ENCODE measurements around the gene ACTR8. TPM values are rescaled to one million over a fixed set of nuclear protein-coding genes. Genes with fewer than 3 reads are reported as not detected.

Gene ACTR8
- total and polyA plus RNA-seq, 10 donors = 10.5 to 33.7 (median 22.9) TPM

GRCh38 chr3:53849916-53850315 is 32.0 kb downstream of the ACTR8 start:
- H3K4me1 ChIP-seq = peaks cover 0 to 22% (median 17%) of the 10 kb centered on the region in 6 donors
- intact Hi-C loops (cut with DNase I; ENCODE audit: low total_unique reads) = no loop called here
- H3K4me3 ChIP-seq = no peak overlapping the region
- H3K27me3 ChIP-seq (replicated peaks in 1 of 7) = peaks cover 0 to 52% (median 32%) of the 10 kb centered on the region in 7 donors
- no peak for DNase-seq
- no peak for TF ChIP-seq POLR2A (IDR thresholded peaks at IDR 0.05)
- TF ChIP-seq CTCF (IDR thresholded peaks at IDR 0.05 in 8 of 11, conservative IDR thresholded peaks at IDR 0.05 in 3 of 11) = no peak
- no peak for TF ChIP-seq POLR2AphosphoS5 (IDR thresholded peaks at IDR 0.05)
- no peaks in the 10 kb centered on the region for H3K9me3 ChIP-seq
- H3K36me3 ChIP-seq = no peaks in the 10 kb centered on the region
- no peak overlapping the region for H3K27ac ChIP-seq
- WGBS, 5 donors = 92 to 97% (median 95%) methylated on average over 7 of the region's 7 CpGs

GRCh38 chr3:53846851-53847155 is 35.1 kb downstream of the ACTR8 start:
- Histone ChIP-seq H3K27ac (no peak overlapping the region), H3K36me3 (no peaks in the 10 kb centered on the region), H3K9me3 (no peaks in the 10 kb centered on the region), H3K4me3 (peak overlapping the region in 6 of 8 donors; percentile 60 to 71 (median 65)), H3K4me1 (peaks cover 0 to 27% (median 17%) of the 10 kb centered on the region in 6 donors), H3K27me3 (replicated peaks in 1 of 7) (peaks cover 0 to 69% (median 34%) of the 10 kb centered on the region in 7 donors)
- intact Hi-C loops (cut with DNase I; ENCODE audit: low total_unique reads) = no loop called here
- WGBS, 5 donors = 60 to 74% (median 64%) methylated on average over 10 of the region's 10 CpGs
- TF ChIP-seq POLR2A (IDR thresholded peaks at IDR 0.05) (no peak), POLR2AphosphoS5 (IDR thresholded peaks at IDR 0.05) (no peak), CTCF (IDR thresholded peaks at IDR 0.05 in 8 of 11, conservative IDR thresholded peaks at IDR 0.05 in 3 of 11) (no peak)
- no peak for DNase-seq

GRCh38 chr3:53846134-53846850 is 35.7 kb downstream of the ACTR8 start, which contains the start of the genes CHDH and IL17RB:
CHDH (minus strand) TSS chr3:53846419; CDS start chr3:53824008, 22,411 bp downstream.
IL17RB (plus strand) TSS chr3:53846568; CDS start chr3:53846589, 21 bp downstream.
- TF ChIP-seq POLR2AphosphoS5 (IDR thresholded peaks at IDR 0.05) (peak in 2 of 3 donors; percentile 31 to 38), POLR2A (IDR thresholded peaks at IDR 0.05) (no peak)
- Histone ChIP-seq H3K27ac (peak within 1 kb of the TSS in 2 of 8 donors; percentile 0 to 36), H3K4me1 (peaks cover 0 to 27% (median 17%) of the 10 kb centered on the region in 6 donors), H3K27me3 (replicated peaks in 1 of 7) (peaks cover 0 to 69% (median 34%) of the 10 kb centered on the region in 7 donors), H3K36me3 (no peaks in the 10 kb centered on the region), H3K9me3 (no peaks in the 10 kb centered on the region), H3K4me3 (peak within 1 kb of the TSS; percentile 37 to 71 (median 63))
- peak; percentile 81 for DNase-seq
- WGBS, 5 donors = 3 to 9% (median 4%) methylated on average over 32 to 91 of the region's 91 CpGs
- intact Hi-C loops (cut with DNase I; ENCODE audit: low total_unique reads) = no loop called here

GRCh38 chr3:53845881-53846133 is 36.1 kb downstream of the ACTR8 start:
- Histone ChIP-seq H3K27ac (peak overlapping the region in 2 of 8 donors; percentile 0 to 36), H3K4me1 (peaks cover 0 to 27% (median 17%) of the 10 kb centered on the region in 6 donors), H3K36me3 (no peaks in the 10 kb centered on the region), H3K4me3 (peak overlapping the region; percentile 37 to 71 (median 63)), H3K27me3 (replicated peaks in 1 of 7) (peaks cover 0 to 69% (median 34%) of the 10 kb centered on the region in 7 donors), H3K9me3 (no peaks in the 10 kb centered on the region)
- no peak for TF ChIP-seq POLR2A (IDR thresholded peaks at IDR 0.05)
- TF ChIP-seq CTCF (IDR thresholded peaks at IDR 0.05 in 8 of 11, conservative IDR thresholded peaks at IDR 0.05 in 3 of 11) = peak in 1 of 11 experiments; percentile 1
- no peak for TF ChIP-seq POLR2AphosphoS5 (IDR thresholded peaks at IDR 0.05)
- 0 to 2% (median 1%) methylated on average over 9 to 34 of the region's 34 CpGs for WGBS, 5 donors
- DNase-seq = no peak
- intact Hi-C loops (cut with DNase I; ENCODE audit: low total_unique reads) = no loop called here

Measured in spleen (tissue), 11 donors.